Ecto neural progenitor cell (in vitro differentiated cells): Measurements from ENCODE around the gene SOX6.
"Not testable (repeated sequence)": the region's sequence is repeated elsewhere in the genome, so short reads cannot be mapped to it uniquely, and the experiment has no call there.

Experiments used
- DNase-seq: peaks from one replicate; pipeline ENCODE4 v3.0.0-alpha.2; 2018; ENCODE audit warnings: low spot score

Gene SOX6

GRCh38 chr11:16093889-16094653, 262.3 kb downstream of the SOX6 start:
- DNase-seq = no peak

- DNase-seq = no peak
Measured at GRCh38 chr11:16091862-16092261, 264.5 kb downstream of the SOX6 start.

- DNase-seq = no peak
Measured at GRCh38 chr11:16089481-16089880, 266.9 kb downstream of the SOX6 start.

- no peak for DNase-seq
Measured at GRCh38 chr11:16088774-16089173, 267.6 kb downstream of the SOX6 start.

GRCh38 chr11:16087886-16088285, 268.5 kb downstream of the SOX6 start:
- DNase-seq = no peak

- peak; percentile 83 for DNase-seq
Measured at GRCh38 chr11:16086229-16086819, 270.0 kb downstream of the SOX6 start.

- DNase-seq = no peak
Measured at GRCh38 chr11:16082095-16083055, 274.0 kb downstream of the SOX6 start.

- DNase-seq = no peak
Measured at GRCh38 chr11:16081382-16082094, 274.8 kb downstream of the SOX6 start.

GRCh38 chr11:16080688-16081381, 275.5 kb downstream of the SOX6 start:
- DNase-seq = no peak

GRCh38 chr11:16078936-16079335, 277.4 kb downstream of the SOX6 start:
- no peak for DNase-seq

GRCh38 chr11:16070573-16070972, 285.8 kb downstream of the SOX6 start:
- no peak for DNase-seq

- not testable (repeated sequence) for DNase-seq
Measured at GRCh38 chr11:16067268-16067667, 289.1 kb downstream of the SOX6 start.

GRCh38 chr11:16059332-16059731, 297.0 kb downstream of the SOX6 start:
- DNase-seq = no peak

- no peak for DNase-seq
Measured at GRCh38 chr11:16058671-16059070, 297.7 kb downstream of the SOX6 start.

GRCh38 chr11:16052750-16053149, 303.6 kb downstream of the SOX6 start:
- DNase-seq = no peak

GRCh38 chr11:16049611-16050010, 306.7 kb downstream of the SOX6 start:
- no peak for DNase-seq

- no peak for DNase-seq
Measured at GRCh38 chr11:16047073-16047472, 309.3 kb downstream of the SOX6 start.

- DNase-seq = no peak
Measured at GRCh38 chr11:16043617-16044016, 312.7 kb downstream of the SOX6 start.

GRCh38 chr11:16041207-16041606, 315.1 kb downstream of the SOX6 start:
- no peak for DNase-seq

GRCh38 chr11:16040151-16040550, 316.2 kb downstream of the SOX6 start:
- DNase-seq = no peak

GRCh38 chr11:16037179-16037578, 319.2 kb downstream of the SOX6 start:
- DNase-seq = no peak
